Measurements from ENCODE around the gene REV1.

REV1 gene

DNA sequence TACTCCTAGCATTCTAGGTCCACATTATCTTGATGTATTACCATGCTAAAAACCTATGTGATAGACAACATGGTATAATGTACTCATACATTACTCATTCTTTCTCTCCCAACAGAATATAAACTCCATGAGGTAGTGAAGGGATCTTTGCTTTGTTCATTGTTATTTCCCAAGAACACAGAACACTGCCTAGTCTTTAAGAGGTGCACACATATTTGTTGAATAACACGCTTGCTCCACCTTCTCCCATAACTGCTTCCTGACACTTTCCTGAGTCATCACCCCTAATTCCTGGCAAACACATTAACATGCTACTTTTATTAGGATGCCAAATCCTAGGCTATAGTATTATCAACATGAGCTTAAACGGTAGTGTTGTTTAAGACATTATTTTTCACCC lies 41.3 kb downstream of the REV1 start:
- no peak for DNase-seq (ENCODE audit: low read depth)

DNA sequence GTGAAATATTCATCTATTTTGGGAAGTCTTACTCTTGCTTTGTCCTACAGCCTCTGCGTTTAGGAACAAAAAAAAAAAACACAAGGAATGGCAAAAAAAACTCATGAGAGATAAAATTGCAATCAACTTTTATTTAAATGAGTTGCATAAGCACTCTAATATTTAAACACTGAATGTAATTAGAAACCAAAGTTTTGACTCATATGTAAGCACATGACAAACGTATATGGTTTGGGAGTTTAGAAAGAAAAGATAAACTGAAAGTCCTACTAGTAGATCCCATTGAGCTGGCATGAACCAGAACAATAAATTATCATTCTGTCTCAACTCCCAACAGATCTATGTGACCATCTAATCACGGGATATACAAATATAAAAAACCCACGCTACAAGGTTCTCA lies 44.8 kb downstream of the REV1 start:
- DNase-seq (ENCODE audit: low read depth), result no peak

DNA sequence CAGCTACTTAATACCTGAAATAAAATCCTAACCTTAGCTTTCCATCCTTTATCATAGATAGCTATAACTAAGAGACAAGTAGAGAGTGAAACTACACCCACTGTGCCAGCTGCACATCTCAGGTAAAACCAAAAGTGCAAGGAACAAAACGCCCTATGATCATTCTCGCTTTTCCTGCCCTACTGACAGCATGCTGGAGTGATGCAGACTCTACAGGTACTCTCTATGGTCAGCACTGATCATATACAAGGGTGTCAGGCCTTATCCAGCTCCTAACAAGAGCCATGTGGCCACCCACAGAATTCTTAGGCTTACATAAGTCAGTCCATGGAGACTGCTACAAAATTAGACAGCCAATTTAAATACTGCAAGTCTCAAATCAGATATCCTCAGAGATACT lies 45.6 kb downstream of the REV1 start:
- no peak for DNase-seq (ENCODE audit: low read depth)

DNA sequence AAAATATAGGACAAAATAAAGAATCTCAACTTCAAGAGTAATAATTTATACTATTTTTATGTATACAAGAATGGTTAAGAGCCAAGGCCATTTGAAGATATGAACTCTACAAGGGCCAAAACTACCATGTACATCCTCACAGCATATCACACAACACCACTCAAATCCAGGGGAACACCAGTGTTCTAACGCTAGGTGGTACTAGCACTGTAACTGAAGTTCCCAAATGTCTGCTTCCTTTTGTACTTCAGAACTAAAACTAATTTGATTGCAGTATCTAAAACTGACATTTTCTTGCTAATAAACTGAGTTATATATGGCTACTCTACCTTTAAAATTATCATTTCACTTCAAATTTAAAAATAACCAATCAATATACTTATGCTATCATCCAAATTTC lies 47.0 kb downstream of the REV1 start:
- no peak for DNase-seq (ENCODE audit: low read depth)

DNA sequence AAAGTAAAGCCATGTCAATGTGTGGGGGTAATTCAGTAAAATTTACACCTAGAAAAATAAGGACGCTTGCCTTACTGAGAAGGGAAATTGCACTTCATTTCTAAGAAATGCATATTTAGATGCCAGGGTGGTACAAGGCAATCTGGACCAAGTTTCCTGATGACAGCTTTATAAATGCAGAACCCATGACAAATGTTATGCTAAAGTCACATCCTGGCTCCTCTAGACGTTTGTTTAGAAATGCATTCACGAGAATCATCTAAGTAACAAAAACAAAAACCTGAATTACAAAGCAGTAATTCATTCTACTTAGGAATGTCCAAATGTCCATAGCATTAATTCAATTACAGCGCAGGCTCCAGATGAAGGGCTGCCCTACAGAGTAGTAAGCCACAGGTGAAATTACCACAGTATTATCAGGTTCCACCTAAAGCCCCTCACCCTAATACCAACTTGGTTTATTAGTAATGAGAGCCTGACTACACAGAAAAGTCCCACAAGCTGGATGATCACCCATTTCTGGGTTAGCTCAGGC lies 49.8 kb downstream of the REV1 start:
- DNase-seq (ENCODE audit: low read depth), result no peak

DNA sequence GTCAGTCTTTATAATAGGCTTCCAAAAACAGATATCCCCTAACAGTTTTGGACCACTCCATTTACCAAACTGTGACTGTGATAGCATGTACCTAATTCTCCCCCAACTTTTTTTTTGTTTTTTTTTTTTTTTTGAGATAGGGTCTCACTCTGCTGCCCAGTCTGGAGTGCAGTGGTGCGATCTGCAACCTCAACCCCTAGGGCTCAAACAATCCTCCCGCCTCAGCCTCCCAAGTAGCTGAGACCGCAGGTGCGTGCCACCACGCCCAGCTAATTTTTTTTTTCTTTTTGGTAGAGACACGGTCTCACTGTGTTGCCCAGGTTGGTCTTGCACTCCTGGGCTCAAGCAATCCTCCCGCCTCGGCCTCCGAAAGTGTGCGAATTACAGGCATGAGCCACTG lies 52.9 kb downstream of the REV1 start:
- DNase-seq (ENCODE audit: low read depth), result no peak

DNA sequence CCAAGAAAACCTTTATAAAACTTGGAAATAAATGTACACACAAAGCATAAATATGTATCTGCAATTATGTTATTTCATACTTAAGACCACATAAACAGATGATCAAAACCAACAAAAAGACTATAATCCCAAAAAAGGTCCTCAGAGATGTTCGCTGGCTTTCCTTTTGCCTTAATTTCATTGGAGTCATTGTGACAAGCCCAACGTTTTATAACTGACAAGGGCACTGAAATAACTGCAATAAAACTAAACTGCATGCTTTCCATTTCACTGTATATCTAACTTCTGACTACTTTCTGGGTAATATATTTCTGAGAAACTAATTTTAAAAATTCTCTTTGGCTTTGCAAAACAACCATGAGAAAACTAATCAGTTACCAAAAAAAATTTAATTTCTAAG lies 56.5 kb downstream of the REV1 start:
- no peak for DNase-seq (ENCODE audit: low read depth)

DNA sequence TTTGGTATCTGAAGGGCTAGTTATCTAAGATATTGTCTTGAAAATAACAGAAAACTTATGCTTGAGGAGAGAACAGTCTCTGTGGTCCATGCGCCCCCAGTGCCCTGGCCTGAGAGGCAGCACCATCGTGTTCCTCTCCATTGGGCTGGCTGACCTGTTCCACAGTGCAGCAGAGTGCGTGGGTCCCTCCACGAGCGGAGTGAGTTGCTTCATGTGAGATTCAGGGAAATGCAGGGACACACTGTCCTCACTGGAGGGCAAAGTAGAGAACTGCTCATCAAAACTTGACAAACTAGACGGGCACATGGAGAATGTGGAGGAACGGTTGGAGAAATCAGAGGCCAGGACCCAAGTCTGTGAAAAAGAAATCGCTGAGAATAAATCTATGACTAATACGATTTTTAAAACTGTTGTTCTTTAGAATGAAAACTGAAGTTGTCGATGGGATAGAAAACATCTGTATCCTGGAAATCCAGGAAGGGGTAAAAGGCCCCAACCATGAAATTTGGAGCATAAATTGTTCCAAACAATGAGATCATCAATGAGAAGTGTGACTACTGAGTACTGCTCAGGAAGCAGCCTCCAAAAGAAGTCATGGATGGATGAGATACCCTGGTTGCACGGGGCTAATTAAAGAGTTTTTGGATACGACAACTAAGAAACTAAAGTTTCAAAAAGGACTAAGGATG lies 58.1 kb downstream of the REV1 start:
- no peak for DNase-seq (ENCODE audit: low read depth)

DNA sequence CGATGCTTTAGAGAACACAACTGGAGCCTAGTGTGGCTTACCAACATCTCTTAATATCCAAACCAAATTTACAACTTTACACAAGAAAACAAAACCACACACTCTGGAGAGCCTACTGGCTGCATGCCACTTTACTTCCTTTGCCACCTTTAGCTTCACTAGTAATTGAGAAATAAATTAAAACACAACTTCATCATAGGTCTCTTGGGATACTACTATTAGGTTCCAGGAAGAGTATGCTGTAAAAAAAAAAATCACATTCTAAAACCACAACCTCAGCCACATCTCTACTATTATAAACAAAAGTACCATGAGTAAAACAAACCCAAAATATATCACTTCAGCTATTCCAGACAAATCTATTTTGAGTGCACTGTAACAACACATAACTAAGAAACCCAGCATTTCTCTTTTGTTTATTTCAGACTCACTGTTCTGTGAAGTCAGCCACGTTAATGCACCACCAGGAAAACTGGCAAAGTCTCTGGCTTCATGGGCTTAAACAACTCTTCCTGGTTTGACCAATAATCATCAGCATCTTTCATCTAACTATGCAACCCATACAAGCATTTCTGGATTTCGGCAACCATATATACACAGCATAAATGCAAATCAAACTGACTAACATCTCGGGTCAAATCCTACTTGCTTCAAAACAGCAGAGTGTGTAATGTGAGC lies 59.1 kb downstream of the REV1 start:
- no peak for DNase-seq (ENCODE audit: low read depth)

DNA sequence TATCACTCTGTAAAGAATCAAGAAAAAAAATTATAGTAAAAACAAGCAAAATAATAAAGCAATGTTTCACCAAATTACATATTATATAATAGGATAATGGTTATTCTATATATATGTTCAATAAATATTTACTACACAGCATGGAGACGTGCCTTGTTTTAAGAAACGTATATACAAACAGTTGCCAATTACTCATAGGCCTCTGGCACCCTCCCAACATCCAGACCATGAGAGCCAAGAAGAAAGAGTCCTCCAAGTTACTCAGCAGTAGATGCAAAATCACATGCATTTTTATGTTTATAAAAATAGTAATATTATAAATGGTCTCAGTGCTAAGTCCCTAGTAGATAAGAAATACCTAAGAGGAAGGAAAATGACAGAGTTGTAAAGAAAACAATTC lies 64.8 kb downstream of the REV1 start:
- DNase-seq (ENCODE audit: low read depth), result no peak

DNA sequence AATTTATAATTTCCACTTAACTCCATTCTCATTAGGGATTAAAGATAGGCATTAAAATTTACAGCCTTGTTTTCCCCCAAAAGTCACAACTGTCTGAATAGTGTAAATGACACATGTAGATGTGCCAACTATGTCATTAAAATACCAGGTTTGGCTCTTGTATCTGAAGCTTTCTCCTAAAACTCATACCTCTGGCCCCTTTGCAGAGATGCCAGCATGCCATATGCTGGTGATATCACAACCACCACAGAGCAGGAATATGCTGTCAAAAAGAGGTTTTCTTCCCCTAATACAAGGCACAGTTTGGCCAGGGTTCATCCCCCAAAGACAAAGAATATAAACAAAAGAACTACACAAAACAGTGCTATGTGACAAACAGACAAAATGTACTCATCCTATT lies 65.4 kb downstream of the REV1 start:
- no peak for DNase-seq (ENCODE audit: low read depth)

DNA sequence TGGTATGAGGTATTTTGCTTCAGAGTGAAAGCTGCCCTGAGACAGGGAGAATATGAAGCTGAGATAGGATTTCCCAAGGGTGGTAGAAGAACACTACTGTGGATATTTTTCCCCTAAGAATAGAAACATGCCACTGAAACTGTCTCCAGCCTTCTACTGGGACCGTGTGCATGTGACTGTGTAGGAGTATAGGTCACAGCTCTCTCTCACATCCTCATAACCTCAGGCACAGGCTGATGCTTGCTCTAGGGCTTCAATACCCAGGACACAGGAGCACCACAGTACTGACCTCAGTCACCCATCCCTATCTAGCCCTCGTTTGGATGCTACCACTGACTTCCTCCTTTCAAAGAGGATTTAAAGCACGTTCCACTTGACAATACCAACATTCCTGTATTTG lies 67.2 kb downstream of the REV1 start:
- DNase-seq (ENCODE audit: low read depth), result no peak

DNA sequence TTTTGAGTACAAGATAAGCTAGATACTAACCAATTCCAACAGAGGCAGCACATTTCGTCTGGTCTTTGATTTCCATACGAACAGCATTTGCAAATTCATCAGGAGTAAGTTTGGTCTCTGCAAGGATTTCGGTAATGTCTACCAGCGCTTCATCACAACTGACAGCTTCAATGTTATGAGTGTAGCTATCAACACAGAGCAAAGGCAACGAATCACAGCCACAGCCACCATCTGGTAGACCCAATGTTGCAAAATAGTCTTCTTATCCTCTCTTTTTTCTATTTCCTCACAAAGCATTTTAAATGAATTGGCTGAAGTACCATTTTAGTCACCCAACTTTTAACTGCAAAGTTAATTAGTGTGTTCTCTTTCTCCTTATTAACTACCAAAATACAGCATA lies 68.3 kb downstream of the REV1 start:
- no peak for DNase-seq (ENCODE audit: low read depth)

DNA sequence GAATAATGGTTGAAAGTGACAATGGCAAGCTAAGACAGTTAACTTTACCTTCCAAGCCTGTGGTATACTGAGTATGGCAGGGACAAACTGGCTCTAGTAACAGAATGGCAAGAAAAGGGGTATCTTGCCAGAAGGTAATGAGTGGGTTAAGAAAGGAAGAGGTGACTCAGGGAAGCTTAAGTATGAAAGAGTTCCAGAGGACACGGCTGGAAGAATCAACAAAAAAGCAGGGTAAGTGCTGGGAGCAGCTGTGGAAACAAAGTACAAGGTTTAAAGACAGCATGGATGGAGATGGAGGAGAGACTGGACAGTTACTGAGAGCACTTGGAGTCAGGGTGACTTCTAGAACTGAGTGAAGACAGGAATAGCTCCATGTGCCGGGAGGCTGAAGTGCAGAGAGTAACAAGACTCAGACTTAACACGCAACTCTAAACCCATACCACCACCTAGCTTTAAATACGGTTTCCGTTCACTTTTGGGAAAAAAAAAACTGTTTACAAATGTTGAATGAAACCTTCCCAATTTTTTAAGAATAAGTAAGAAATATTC lies 69.0 kb downstream of the REV1 start:
- no peak for DNase-seq (ENCODE audit: low read depth)

DNA sequence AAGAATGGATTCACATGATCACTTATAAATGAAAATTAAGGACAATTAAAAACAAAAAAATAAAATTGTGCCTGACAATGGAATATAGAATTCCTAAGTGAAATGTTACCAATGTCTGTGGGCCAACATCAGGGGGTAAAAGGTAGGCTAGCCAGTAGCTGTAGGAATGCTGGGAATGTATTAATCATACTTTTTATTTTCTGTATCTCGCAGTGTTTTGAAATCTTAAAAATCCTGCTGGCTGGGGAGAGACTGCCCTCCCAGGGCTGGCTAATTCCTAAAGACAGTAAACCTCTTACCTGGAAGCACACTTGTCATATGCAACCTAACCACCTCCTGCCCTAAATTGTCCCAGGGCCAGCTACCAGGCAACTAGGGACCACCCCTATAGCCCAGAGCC lies 69.8 kb downstream of the REV1 start:
- no peak for DNase-seq (ENCODE audit: low read depth)

DNA sequence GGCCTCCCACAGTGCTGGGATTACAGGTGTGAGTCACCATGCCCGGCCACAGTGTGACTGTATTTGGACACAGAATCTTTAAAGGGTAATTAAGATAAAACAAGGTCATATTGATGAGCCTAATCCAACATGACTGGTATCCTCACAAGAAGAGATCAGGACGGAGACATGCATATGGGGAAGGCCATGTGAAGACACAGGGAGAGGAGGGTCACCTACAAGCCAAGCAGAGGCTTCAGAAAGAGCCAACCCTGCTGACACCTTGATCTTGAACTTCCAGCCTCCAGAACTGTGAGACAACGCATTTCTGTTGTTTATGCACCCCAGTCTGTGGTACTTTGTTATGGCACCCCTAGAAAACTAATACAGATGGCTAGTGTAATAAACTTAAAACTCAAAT lies 72.4 kb downstream of the REV1 start:
- no peak for DNase-seq (ENCODE audit: low read depth)

DNA sequence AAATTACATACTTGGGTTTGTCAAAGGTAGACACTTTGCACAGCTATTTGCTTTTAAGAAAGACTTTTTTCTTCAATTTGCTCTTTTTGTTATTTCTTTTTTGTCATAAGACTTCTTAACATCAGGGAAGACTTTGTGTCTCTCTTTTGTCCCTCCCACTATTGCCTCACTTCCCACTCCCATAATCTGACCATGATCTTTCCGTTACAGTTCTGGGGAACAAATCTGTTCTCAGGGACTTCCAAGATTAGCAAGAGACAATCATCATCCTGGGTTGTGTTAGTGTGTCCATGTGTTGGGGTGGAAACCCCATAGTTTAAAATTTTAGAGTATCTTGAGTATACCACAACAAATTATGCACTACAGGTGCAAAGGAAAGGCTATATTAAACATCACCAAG lies 75.3 kb downstream of the REV1 start:
- no peak for DNase-seq (ENCODE audit: low read depth)

DNA sequence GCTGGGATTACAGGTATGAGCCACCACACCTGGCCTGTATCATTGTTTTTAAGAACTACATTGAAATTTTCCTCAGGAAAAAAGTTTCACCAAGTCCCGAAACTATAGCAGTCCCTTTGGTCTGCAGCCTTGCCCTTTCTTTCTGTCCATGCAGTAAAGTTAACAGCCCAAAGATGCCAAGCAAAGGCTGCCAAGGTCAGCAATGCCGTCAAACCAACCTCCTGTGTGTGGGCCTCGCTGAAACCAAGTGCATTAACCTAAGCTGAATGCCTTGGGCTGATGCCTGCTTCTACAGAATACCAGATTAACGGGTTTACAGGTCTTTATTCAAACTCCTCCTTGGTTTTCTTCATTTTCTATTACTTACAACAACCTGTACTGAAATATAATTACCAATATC lies 79.5 kb downstream of the REV1 start:
- no peak for DNase-seq (ENCODE audit: low read depth)

DNA sequence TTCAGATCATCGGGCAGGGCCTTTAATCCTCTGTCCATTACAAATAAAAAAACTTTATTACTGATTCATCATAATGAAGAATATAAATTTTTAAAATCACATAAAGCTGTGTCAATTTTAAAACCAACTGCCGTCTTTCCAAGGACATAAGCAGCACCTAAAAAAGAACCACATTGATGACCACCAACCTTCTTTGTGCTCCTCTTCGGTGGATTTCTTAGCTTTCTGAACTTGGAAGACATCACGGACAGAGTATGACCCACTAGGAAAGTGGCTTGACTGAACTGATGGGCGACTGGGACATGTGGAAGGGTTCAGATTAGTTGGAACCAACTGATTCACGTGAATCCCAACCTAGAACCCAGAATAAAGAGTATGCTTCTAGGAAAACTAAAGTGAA lies 83.7 kb downstream of the REV1 start:
- DNase-seq (ENCODE audit: low read depth), result no peak

DNA sequence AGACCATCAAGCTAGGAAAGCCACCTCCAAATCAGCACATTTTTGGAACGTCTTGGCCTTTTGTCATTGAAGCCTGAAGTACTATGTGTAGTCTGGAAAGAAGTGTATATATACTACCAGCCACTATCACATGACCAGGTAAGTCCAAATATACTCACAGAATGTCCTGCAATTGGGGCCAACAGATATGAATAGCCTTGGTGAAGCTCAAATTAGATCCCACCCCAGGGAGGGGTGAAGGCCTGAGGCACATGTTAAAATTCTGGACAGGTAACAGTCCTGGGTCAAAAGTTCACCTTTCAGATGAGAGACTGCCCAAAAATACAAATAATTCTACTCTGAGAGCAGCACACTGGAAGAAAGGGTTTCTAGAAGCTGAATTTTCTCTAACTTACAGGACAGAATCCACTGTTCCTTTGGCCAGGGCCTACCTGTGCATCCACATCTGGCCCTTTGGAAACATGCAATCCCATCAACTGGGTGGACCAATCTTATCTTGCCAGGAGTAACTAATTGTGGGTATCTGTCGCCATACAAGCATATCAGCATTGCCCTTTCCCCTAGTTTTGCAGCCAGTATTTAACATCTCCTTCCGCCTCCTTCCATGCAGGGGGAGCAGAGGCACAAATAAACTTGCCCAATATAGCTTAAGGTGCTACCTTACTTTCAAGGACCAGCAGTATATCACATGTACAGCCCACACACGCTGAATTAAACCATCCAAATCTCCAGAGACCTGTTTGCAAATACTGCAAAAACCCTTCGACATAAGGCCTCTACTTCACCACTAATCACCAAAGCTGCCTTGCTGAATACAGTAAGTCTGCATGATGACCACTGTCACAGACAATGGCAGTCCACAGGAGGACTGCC lies 84.8 kb downstream of the REV1 start:
- DNase-seq (ENCODE audit: low read depth), result no peak

DNA sequence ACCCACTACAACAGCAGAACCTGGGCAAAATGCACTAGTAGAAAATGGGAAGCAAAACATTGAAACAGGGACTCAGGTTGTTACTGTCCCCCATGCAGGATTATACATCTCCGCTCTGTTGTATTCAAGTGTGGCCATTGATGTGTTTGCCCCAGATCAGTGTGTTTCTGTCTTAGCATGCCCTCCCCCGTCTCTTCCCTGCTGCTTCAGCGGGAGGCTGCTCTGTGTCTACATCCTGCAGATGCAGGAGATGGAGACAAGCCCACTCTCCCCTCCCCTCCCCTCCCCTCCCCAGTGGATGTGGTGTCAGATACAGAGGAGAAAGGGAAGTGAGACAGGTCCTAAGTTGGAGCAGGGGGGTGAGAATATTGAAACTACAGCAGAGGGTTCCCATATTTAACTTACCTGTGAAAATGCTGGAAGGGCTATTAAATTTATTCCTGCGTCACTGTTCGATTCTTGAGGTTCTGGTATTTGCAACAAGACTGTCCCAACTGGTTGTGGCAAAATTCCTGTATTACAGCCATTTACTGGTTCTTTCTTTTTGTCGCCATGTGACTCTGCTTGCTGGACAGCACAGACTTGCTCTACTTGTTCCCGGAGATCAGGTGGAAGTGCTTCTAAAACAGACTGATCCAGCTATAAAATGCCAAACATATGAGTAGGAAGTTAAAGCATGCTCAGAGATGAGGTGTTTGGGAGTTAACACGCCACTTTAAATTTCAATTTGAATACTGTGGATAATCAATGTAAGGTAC lies 85.6 kb downstream of the REV1 start:
- DNase-seq (ENCODE audit: low read depth), result no peak

DNA sequence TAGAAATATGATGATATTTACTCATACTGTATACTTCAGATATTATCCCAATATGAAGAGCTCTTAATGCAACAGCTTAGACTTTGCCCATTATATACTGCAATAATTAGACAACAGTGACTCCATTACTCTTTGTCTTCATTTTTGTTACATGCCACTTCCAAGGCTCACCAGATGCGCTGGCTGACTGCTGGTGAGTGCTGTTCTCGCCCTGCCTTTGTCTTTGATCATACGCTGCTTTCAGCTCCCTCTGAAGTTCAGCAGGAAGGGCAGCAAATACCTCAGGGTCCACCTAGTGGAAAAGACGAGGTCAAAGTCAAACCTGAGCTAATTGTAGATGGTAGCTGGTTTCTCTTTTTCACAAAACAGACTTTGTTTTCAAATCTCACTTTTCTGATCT lies 86.3 kb downstream of the REV1 start:
- DNase-seq (ENCODE audit: low read depth), result no peak

All from stimulated activated CD8-positive, alpha-beta memory T cell treated with anti-CD3 and anti-CD28 coated beads, Interleukin-15, amount 100 ng/mL, for 24 hours (primary cell).